ENCODE results near the gene PROSER3. TPM values are rescaled to one million over a fixed set of nuclear protein-coding genes. Genes with fewer than 3 reads are reported as not detected.
A peak's percentile ranks its signal among the peaks of the same experiment; 100 is the strongest.

The PROSER3 gene
- total and polyA plus RNA-seq, 2 donors (not counting 1 experiment from before 2014, with no cell fraction given), result 26.0 to 61.0 TPM

DNA sequence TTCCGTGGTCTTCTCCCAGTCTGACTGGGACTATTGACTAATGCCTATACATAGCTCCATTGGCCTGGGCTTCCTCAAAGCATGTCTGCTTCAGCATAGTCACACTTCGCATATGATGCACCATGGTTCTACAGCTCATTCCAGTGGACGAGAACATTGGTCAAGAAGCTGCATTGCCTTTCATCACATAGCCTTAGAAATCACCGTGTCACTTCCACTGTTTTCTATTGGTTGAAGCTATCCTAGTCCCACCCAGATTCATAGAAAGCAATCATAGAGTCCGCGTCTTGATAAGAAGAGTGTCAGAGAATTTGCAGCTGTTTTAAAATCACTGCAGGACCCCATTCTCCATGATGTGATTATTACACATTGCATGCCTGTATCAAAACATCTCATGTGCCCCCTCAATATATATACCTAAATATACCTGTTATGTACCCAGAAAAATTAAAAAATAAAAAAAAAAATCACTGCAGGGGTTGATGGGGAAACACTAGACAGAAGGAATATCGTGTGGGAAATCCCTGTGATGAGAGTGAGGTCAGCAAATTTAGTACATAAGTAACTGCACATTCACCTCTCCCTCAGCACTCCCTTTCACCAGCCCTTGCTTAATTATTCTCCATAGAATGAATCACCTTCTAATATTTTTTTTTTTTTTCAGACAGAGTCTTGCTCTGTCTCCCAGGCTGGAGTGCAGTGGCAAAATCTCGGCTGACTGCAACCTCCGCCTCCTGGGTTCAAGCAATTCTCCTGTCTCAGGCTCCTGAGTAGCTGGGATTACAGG, 15.2 kb downstream of the PROSER3 start:
- ChIA-PET CTCF (interaction anchor here (0.6 kb wide), 1 partner anchor 141 kb away, joined by 3 read pairs; no protein-coding TSS in a partner anchor), POLR2A (no interaction called here)
- H3K27ac ChIP-seq (ENCODE audit: low read length in 2 of 2), result no peak overlapping the region
- no peak overlapping the region for H3K4me2 ChIP-seq (replicated peaks; ENCODE audit: low read depth, low read length, poor library complexity, severe bottlenecking)
- Mint-ChIP-seq H3K27ac (no peak overlapping the region), H3K27me3 (no peaks in the 10 kb centered on the region), H3K9me3 (ENCODE audit: insufficient read depth) (no peaks in the 10 kb centered on the region), H3K4me1 (peaks cover 11% of the 10 kb centered on the region), H3K4me3 (peak overlapping the region; percentile 5)
- intact Hi-C loops (cut with micrococcal nuclease), result no loop called here
- H3K4me1 ChIP-seq (ENCODE audit: control insufficient read depth in 2 of 2, insufficient read depth in 2 of 2, low read length in 2 of 2), result peaks cover 10 to 16% of the 10 kb centered on the region in 2 donors
- H3K36me3 ChIP-seq (replicated peaks in 1 of 2; ENCODE audit: control extremely low read depth in 1 of 2, control insufficient read depth in 1 of 2, extremely low read depth in 1 of 2, insufficient read depth in 2 of 2, low read length in 1 of 2), result no peaks in the 10 kb centered on the region
- H3K79me2 ChIP-seq (ENCODE audit: control insufficient read depth, insufficient read depth, low read length), result peaks cover 4% of the 10 kb centered on the region
- ATAC-seq (ENCODE audit: low read depth) (no peak), DNase-seq (no peak)
- H3K27me3 ChIP-seq (replicated peaks in 1 of 4; ENCODE audit: control extremely low read depth in 1 of 4, control insufficient read depth in 3 of 4, insufficient read depth in 4 of 4, low read length in 3 of 4), result no peaks in the 10 kb centered on the region
- no peaks in the 10 kb centered on the region for H3K9me3 ChIP-seq (ENCODE audit: control extremely low read depth in 1 of 3, control insufficient read depth in 2 of 3, insufficient read depth in 1 of 3, low read length in 2 of 3)
- H3K9ac ChIP-seq (ENCODE audit: low read length), result no peak overlapping the region
- WGBS (ENCODE audit: insufficient coverage), result 88% methylated on average over 7 of the region's 9 CpGs
- H3K4me3 ChIP-seq (ENCODE audit: control extremely low read depth in 1 of 5, extremely low read depth in 1 of 5, insufficient read depth in 1 of 5, low read depth in 2 of 5, low read length in 4 of 5), result no peak overlapping the region
- TF ChIP-seq, protein P1, sequence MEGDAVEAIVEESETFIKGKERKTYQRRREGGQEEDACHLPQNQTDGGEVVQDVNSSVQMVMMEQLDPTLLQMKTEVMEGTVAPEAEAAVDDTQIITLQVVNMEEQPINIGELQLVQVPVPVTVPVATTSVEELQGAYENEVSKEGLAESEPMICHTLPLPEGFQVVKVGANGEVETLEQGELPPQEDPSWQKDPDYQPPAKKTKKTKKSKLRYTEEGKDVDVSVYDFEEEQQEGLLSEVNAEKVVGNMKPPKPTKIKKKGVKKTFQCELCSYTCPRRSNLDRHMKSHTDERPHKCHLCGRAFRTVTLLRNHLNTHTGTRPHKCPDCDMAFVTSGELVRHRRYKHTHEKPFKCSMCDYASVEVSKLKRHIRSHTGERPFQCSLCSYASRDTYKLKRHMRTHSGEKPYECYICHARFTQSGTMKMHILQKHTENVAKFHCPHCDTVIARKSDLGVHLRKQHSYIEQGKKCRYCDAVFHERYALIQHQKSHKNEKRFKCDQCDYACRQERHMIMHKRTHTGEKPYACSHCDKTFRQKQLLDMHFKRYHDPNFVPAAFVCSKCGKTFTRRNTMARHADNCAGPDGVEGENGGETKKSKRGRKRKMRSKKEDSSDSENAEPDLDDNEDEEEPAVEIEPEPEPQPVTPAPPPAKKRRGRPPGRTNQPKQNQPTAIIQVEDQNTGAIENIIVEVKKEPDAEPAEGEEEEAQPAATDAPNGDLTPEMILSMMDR (IDR thresholded peaks at IDR 0.05), result no peak
- no peak for TF ChIP-seq EZH2 (IDR thresholded peaks at IDR 0.05; ENCODE audit: borderline replicate concordance, insufficient read depth, low read depth, low read length, poor library complexity, severe bottlenecking)
- no peaks in the 10 kb centered on the region for H4K20me1 ChIP-seq (ENCODE audit: control insufficient read depth, insufficient read depth, low read length, poor library complexity, severe bottlenecking)
- no peak overlapping the region for H2AFZ ChIP-seq (ENCODE audit: insufficient read depth, low read depth, low read length, poor library complexity, severe bottlenecking)

Measured in B cell (primary cell).